ENCODE data around the gene HACD2. TPM values are rescaled to one million over a fixed set of nuclear protein-coding genes. Genes with fewer than 3 reads are reported as not detected.

Gene HACD2
- total RNA-seq, 1 experiment from 2014 or later, result 43.0 TPM

GRCh38 chr3:123534264-123534663, 50.6 kb downstream of the HACD2 start:
- Histone ChIP-seq H3K27ac (ENCODE audit: low read depth, low read length) (no peak overlapping the region), H3K79me2 (ENCODE audit: insufficient read depth, low read length) (peaks cover 31% of the 10 kb centered on the region), H3K9me3 (ENCODE audit: control insufficient read depth in 1 of 2, insufficient read depth in 1 of 2, low read depth in 1 of 2, low read length in 2 of 2) (no peaks in the 10 kb centered on the region), H3K4me3 (replicated peaks in 1 of 2; ENCODE audit: low read depth in 1 of 2, low read length in 2 of 2) (no peak overlapping the region), H2AFZ (ENCODE audit: low read depth, low read length, poor library complexity, severe bottlenecking) (no peak overlapping the region), H3K9me2 (ENCODE audit: insufficient read depth) (no peaks in the 10 kb centered on the region), H4K20me1 (ENCODE audit: insufficient read depth) (no peaks in the 10 kb centered on the region; the same call in 1 of the 2 replicates), H3K36me3 (ENCODE audit: control insufficient read depth in 1 of 2, insufficient read depth in 2 of 2, low read length in 2 of 2) (no peaks in the 10 kb centered on the region), H3K4me2 (ENCODE audit: low read length) (no peak overlapping the region), H3K4me1 (ENCODE audit: control insufficient read depth in 1 of 2, insufficient read depth in 2 of 2, low read length in 2 of 2) (no peaks in the 10 kb centered on the region), H3K9ac (ENCODE audit: low read length) (no peak overlapping the region), H3K27me3 (ENCODE audit: insufficient read depth, low read length) (no peaks in the 10 kb centered on the region)
- intact Hi-C loops (cut with micrococcal nuclease), result no loop called here
- CTCF ChIA-PET, result no interaction called here
- DNase-seq (ENCODE audit: low read depth, low spot score), result no peak
- TF ChIP-seq SP1 (IDR thresholded peaks at IDR 0.05; ENCODE audit: low read depth) (no peak), ZFX (IDR thresholded peaks at IDR 0.05) (no peak), JUND (IDR thresholded peaks at IDR 0.05) (no peak), CTCF (IDR thresholded peaks at IDR 0.05 in 2 of 3, conservative IDR thresholded peaks at IDR 0.05 in 1 of 3; ENCODE audit: borderline replicate concordance in 1 of 3, insufficient read depth in 1 of 3, low read depth in 2 of 3, low read length in 2 of 3) (no peak)
- POLR2A ChIA-PET, result no interaction called here
- no TSS peak for BruUV-seq (replicated peaks)
- no peak for ATAC-seq
- RAD21 ChIA-PET (ENCODE audit: low non-redundant PET in 1 of 2, low total read pairs in 2 of 2, uncharacterized antibody in 2 of 2, unreplicated experiment in 2 of 2), result no interaction called here

- Histone ChIP-seq H3K36me3 (ENCODE audit: control insufficient read depth in 1 of 2, insufficient read depth in 2 of 2, low read length in 2 of 2) (no peaks in the 10 kb centered on the region), H3K4me1 (ENCODE audit: control insufficient read depth in 1 of 2, insufficient read depth in 2 of 2, low read length in 2 of 2) (no peaks in the 10 kb centered on the region), H3K9ac (ENCODE audit: low read length) (no peak overlapping the region), H3K79me2 (ENCODE audit: insufficient read depth, low read length) (peaks cover 31% of the 10 kb centered on the region), H2AFZ (ENCODE audit: low read depth, low read length, poor library complexity, severe bottlenecking) (no peak overlapping the region), H3K9me2 (ENCODE audit: insufficient read depth) (no peaks in the 10 kb centered on the region), H3K4me2 (ENCODE audit: low read length) (no peak overlapping the region), H3K4me3 (replicated peaks in 1 of 2; ENCODE audit: low read depth in 1 of 2, low read length in 2 of 2) (no peak overlapping the region), H4K20me1 (ENCODE audit: insufficient read depth) (no peaks in the 10 kb centered on the region; the same call in 1 of the 2 replicates), H3K27me3 (ENCODE audit: insufficient read depth, low read length) (no peaks in the 10 kb centered on the region), H3K27ac (ENCODE audit: low read depth, low read length) (no peak overlapping the region), H3K9me3 (ENCODE audit: control insufficient read depth in 1 of 2, insufficient read depth in 1 of 2, low read depth in 1 of 2, low read length in 2 of 2) (no peaks in the 10 kb centered on the region)
- no peak for TF ChIP-seq EZH2phosphoT487 (IDR thresholded peaks at IDR 0.05; ENCODE audit: borderline replicate concordance)
- TF ChIP-seq CTCF (IDR thresholded peaks at IDR 0.05 in 2 of 3, conservative IDR thresholded peaks at IDR 0.05 in 1 of 3; ENCODE audit: borderline replicate concordance in 1 of 3, insufficient read depth in 1 of 3, low read depth in 2 of 3, low read length in 2 of 3), result no peak
- no peak for TF ChIP-seq ZFX (IDR thresholded peaks at IDR 0.05)
- no peak for TF ChIP-seq MAX (IDR thresholded peaks at IDR 0.05)
- ChIA-PET RAD21 (ENCODE audit: low non-redundant PET in 1 of 2, low total read pairs in 2 of 2, uncharacterized antibody in 2 of 2, unreplicated experiment in 2 of 2) (no interaction called here), POLR2A (no interaction called here), CTCF (no interaction called here)
- intact Hi-C loops (cut with micrococcal nuclease), result no loop called here
- no peak for ATAC-seq
- BruUV-seq (replicated peaks), result no TSS peak
- no peak for DNase-seq (ENCODE audit: low read depth, low spot score)
Observed at GRCh38 chr3:123533554-123534159, 51.2 kb downstream of the HACD2 start.

Measured in HCT116 (cell line).